AG09319 (cell line): ENCODE measurements around the gene TET2.

Experiments used
- DNase-seq: peaks from one replicate; pipeline ENCODE4 v3.0.0-alpha.2; 2010; ENCODE audit warnings: low read depth; ENCODE audit errors: extremely low read depth
- CTCF ChIP-seq: IDR thresholded peaks from 2 replicates; pipeline ENCODE4 v1.5.1; 2011; ENCODE audit warnings: low read depth, mild to moderate bottlenecking, inconsistent platforms, low read length, moderate library complexity

TET2 gene

GRCh38 chr4:105208561-105208960, 61.9 kb downstream of the TET2 start:
- TF ChIP-seq CTCF, result no peak
- DNase-seq, result no peak

- no peak for TF ChIP-seq CTCF
- DNase-seq, result no peak
Measured at GRCh38 chr4:105210916-105211315, 64.2 kb downstream of the TET2 start.

- no peak for DNase-seq
- no peak for TF ChIP-seq CTCF
Measured at GRCh38 chr4:105215609-105216313, 69.1 kb downstream of the TET2 start.

- TF ChIP-seq CTCF, result no peak
- DNase-seq, result no peak
Measured at GRCh38 chr4:105225500-105225899, 78.8 kb downstream of the TET2 start.

- no peak for TF ChIP-seq CTCF
- no peak for DNase-seq
Measured at GRCh38 chr4:105227054-105227453, 80.4 kb downstream of the TET2 start.

- no peak for TF ChIP-seq CTCF
- no peak for DNase-seq
Measured at GRCh38 chr4:105230287-105230686, 83.6 kb downstream of the TET2 start.

- no peak for TF ChIP-seq CTCF
- no peak for DNase-seq
Measured at GRCh38 chr4:105232374-105232773, 85.7 kb downstream of the TET2 start.
